ENCODE measurements around the gene ADPRS. TPM values are rescaled to one million over a fixed set of nuclear protein-coding genes. Genes with fewer than 3 reads are reported as not detected.

Gene ADPRS
- total RNA-seq, 1 donor from 2014 or later, result 23.9 TPM

- TF ChIP-seq CTCF (IDR thresholded peaks at IDR 0.05), result no peak
- Mint-ChIP-seq H3K4me1 (no peaks in the 10 kb centered on the region), H3K36me3 (ENCODE audit: low read depth) (no peaks in the 10 kb centered on the region), H3K9me3 (no peaks in the 10 kb centered on the region), H3K4me3 (no peak overlapping the region), H3K27ac (no peak overlapping the region), H3K27me3 (peaks cover 22% of the 10 kb centered on the region)
- ATAC-seq (ENCODE audit: low read depth), result no peak
- POLR2A ChIA-PET, result no interaction called here
- no peak for DNase-seq
- intact Hi-C loops (cut with micrococcal nuclease), result loop anchor here (10.0 kb wide), 1 partner anchor 225 kb away; no protein-coding TSS in a partner anchor
- CTCF ChIA-PET, result no interaction called here
These were observed 8.5 kb upstream of the ADPRS start for GRCh38 chr1:36080236-36080635.

- Mint-ChIP-seq H3K4me1 (no peaks in the 10 kb centered on the region), H3K4me3 (no peak overlapping the region), H3K27ac (no peak overlapping the region), H3K9me3 (no peaks in the 10 kb centered on the region), H3K27me3 (peaks cover 23% of the 10 kb centered on the region), H3K36me3 (ENCODE audit: low read depth) (no peaks in the 10 kb centered on the region)
- TF ChIP-seq CTCF (IDR thresholded peaks at IDR 0.05), result no peak
- ChIA-PET CTCF (no interaction called here), POLR2A (no interaction called here)
- intact Hi-C loops (cut with micrococcal nuclease), result loop anchor here (10.0 kb wide), 1 partner anchor 226 kb away; no protein-coding TSS in a partner anchor
- ATAC-seq (ENCODE audit: low read depth) (no peak), DNase-seq (no peak)
These were observed 7.9 kb upstream of the ADPRS start for GRCh38 chr1:36080801-36081200.

GRCh38 chr1:36081926-36082485 lies 6.7 kb upstream of the ADPRS start:
- TF ChIP-seq CTCF (IDR thresholded peaks at IDR 0.05), result no peak
- POLR2A ChIA-PET, result no interaction called here
- H3K9me3 Mint-ChIP-seq, result no peaks in the 10 kb centered on the region
- H3K4me3 Mint-ChIP-seq, result no peak overlapping the region
- H3K36me3 Mint-ChIP-seq (ENCODE audit: low read depth), result no peaks in the 10 kb centered on the region
- ATAC-seq (ENCODE audit: low read depth) (no peak), DNase-seq (no peak)
- H3K27ac Mint-ChIP-seq, result no peak overlapping the region
- peaks cover under 1% of the 10 kb centered on the region for H3K4me1 Mint-ChIP-seq
- intact Hi-C loops (cut with micrococcal nuclease), result loop anchor here (10.0 kb wide), 1 partner anchor 227 kb away; no protein-coding TSS in a partner anchor
- CTCF ChIA-PET, result no interaction called here
- H3K27me3 Mint-ChIP-seq, result peaks cover 33% of the 10 kb centered on the region

- H3K27ac Mint-ChIP-seq, result no peak overlapping the region
- no peak for TF ChIP-seq CTCF (IDR thresholded peaks at IDR 0.05)
- intact Hi-C loops (cut with micrococcal nuclease), result loop anchor here (10.0 kb wide), 1 partner anchor 228 kb away; no protein-coding TSS in a partner anchor
- H3K4me3 Mint-ChIP-seq, result peak overlapping the region; percentile 11
- no peaks in the 10 kb centered on the region for H3K36me3 Mint-ChIP-seq (ENCODE audit: low read depth)
- no peak for ATAC-seq (ENCODE audit: low read depth)
- DNase-seq, result no peak
- ChIA-PET CTCF (no interaction called here), POLR2A (interaction anchor here (0.6 kb wide), 1 partner anchor 512 kb away, joined by 3 read pairs; no protein-coding TSS in a partner anchor)
- H3K9me3 Mint-ChIP-seq, result no peaks in the 10 kb centered on the region
- peaks cover 33% of the 10 kb centered on the region for H3K27me3 Mint-ChIP-seq
- peaks cover 2% of the 10 kb centered on the region for H3K4me1 Mint-ChIP-seq
These were observed 5.5 kb upstream of the ADPRS start for GRCh38 chr1:36083219-36083618.

GRCh38 chr1:36083635-36084496 lies 4.8 kb upstream of the ADPRS start, which contains the start of gene TEKT2:
TEKT2 (plus strand) TSS chr1:36084094; CDS start chr1:36084922, 828 bp downstream.
- peaks cover 2% of the 10 kb centered on the region for H3K4me1 Mint-ChIP-seq
- no peak for ATAC-seq (ENCODE audit: low read depth)
- ChIA-PET POLR2A (interaction anchor here (0.6 kb wide), 1 partner anchor 513 kb away, joined by 3 read pairs; no protein-coding TSS in a partner anchor), CTCF (no interaction called here)
- peak within 1 kb of the TSS; percentile 44 for H3K4me3 Mint-ChIP-seq
- H3K27ac Mint-ChIP-seq, result no peak within 1 kb of the TSS
- DNase-seq, result no peak
- H3K9me3 Mint-ChIP-seq, result no peaks in the 10 kb centered on the region
- intact Hi-C loops (cut with micrococcal nuclease), result loop anchor here (10.0 kb wide), 1 partner anchor 229 kb away; no protein-coding TSS in a partner anchor
- peaks cover 33% of the 10 kb centered on the region for H3K27me3 Mint-ChIP-seq
- no peak for TF ChIP-seq CTCF (IDR thresholded peaks at IDR 0.05)
- H3K36me3 Mint-ChIP-seq (ENCODE audit: low read depth), result no peaks in the 10 kb centered on the region

All from activated B cell treated with CpG ODN at 0.5 μM for 24 hours (primary cell).